Measurements from ENCODE around the gene SNORC.
"Not testable (repeated sequence)": the region's sequence is repeated elsewhere in the genome, so short reads cannot be mapped to it uniquely, and the experiment has no call there.

The SNORC gene

DNA sequence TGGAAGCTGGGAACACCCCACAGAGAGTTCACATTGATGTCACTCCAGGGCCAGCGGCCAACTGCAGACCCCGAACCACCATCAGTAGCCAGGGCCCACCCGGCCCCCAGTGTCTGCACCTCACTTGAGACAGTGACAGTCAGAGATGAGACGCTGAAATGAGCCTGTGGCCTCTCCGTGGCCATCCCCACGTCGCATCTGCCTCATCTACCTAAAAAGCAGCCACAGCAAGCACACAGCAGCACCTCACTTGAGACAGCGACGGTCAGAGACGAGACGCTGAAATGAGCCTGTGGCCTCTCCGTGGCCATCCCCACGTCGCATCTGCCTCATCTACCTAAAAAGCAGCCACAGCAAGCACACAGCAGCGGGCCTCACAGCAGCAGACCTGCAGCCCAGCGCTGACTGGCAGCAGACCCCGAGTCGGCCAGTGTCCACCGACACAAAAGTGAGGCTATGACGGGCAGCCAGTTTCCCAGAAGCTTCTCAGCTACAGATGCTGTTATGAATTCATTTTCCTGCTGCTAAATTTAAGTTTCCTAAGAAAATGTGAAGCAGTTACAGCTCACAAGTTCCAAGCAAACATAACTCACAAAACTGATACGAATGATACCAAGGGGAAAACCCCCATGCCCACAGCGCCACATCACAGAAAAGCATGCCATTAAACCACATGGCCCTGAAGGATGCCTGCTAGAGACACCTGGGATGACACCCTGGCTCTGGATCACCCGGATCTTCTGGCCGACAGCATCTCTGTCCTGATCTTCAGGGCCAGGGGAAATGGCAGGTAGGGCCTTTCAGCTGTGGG is 27.7 kb downstream of the SNORC start:
- DNase-seq, result peak; percentile 75

DNA sequence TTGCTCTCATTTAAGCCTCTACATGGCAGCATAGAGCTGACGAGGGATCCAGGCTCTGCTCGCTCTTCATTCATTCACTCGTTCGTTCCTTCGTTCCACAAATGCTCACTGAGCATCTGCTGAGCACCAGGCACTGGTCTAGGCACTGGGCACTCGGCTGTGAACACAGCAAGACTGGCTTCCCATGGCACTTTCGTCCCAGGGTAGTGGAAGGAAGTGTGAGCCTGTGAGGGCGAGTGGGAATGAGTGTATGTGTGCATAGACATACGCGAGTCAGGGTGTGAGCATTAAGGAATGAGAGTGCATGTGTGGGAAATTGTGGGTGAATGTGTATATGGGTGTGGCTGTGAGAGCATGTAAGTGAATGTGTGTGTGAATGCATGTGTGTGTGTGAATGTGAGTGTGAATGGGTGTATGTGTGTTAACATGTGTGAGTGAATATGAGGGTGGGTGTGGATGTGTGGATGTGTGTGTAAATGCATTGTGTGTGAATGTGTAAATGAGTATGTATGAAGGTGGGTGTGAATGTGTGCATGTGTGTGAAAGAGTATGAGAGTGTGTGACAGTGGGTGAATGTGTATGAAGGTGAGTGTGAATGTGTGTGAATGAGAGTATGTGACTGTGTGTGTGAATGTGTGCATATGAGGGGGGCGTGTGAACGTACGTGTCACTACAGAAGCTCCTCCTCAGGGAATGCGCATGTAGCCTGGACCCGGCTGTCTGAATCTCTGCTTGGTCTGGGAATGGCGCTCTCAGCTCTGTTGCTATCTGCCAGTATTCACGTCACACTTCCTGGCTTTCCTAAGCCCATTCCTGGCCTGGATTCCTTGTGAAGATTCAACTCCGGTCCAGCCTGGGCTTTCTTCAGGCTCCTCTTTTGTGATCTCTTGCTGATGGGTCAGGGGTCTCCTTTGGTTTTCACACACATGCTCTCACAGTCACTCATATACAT is 28.8 kb downstream of the SNORC start:
- DNase-seq, result no peak

DNA sequence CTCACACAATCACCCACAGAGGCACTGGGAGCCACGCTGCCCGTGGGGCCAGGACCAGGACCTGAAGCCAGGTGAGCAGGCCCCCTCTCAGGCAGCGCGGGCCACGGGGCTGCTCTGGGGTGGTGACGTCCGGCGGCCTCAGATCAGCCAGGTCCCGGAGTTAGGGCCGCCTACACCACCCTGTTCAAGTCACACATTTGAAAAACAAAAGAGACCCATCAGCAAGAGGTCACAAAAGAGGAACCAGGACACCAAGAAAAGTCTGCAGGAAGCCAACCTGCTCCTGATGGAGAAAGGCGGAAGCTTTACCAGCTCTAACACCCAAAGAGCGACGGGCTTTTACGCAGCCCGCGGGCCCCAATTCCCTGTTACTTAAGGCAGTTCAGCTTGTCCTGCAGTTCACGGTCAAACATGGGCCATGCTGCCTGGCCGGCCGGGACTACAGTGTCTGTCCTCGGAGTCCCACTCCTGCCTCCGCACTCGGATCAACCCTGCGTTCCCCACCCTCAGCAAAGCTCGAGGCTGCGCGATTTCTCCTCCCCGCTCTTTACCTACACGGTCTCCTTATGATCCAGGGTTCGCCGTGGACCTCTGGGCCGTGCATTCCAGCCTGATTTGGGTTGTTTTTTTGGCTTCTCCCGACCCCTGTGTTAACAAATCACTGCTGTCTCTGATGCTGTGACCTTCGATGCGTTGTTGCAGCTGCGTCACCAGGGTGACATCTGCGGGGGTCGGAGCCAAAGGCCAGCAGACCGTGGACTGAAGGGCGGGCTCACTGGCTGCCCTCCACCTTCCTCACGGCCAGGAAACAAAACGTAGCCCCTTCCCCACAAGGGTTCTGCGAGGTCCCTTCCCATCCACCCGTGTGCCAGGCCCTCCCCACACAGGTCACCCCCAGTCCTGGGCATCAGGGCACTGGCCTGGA is 31.0 kb downstream of the SNORC start:
- no peak for DNase-seq

DNA sequence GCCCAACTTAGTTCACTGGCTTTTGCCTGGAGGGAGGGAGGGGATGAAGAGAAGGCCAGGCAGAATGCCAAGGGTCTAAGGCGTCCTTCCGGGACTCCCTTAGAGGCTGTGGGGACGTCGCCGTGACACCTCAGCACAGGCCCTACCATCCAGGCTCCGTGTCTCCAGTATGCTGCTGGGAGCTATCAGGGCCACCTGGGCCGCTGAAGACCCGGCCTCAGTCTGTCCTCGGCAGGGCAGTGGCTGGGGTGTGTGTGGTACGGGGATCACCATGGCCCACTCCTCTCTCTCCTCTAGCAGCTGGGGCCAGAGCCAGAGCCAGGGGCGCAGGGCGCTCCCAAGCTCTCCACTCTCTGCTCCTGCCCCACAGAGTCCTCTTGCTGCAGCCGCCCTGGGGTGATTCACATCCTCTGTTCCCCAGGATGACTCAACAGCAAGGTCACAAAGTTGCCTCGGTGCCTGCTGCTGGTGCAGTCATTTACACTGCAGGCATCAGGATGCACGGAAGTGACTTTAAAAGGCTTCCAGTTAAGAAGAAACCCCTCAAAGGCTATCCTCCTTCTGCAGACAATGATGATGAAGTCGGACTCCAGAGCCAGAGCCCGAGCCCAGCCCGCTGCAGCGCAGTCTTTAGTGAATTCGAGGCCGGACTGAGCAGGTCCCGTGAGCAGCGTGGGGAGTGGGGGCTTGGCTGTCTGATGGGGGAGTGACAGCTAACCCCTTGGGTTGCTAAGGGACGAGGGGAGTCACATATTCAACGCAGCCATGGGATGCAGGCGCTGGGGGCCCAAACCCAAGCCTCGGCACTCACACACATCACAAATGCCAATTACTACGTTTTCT is 31.9 kb downstream of the SNORC start:
- DNase-seq, result peak; percentile 74

DNA sequence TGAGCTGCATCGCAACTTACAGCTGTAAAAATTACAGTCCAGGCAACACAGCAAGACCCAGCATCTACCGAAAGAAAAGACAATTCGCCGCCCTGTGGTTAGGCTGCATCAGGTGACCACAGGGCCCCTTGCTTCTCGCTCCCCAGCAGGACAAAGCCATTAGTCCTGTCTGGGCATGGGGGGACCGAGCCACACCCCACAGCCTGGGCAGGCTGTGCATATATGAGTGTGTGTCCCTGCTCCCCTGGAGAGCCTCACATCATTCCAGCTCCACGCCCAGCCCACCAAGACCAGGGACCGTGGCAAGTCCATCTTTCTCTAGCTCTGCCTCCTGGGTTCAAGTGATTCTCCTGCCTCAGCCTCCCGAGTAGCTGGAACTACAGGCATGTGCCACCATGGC is 33.9 kb downstream of the SNORC start:
- no peak for DNase-seq

DNA sequence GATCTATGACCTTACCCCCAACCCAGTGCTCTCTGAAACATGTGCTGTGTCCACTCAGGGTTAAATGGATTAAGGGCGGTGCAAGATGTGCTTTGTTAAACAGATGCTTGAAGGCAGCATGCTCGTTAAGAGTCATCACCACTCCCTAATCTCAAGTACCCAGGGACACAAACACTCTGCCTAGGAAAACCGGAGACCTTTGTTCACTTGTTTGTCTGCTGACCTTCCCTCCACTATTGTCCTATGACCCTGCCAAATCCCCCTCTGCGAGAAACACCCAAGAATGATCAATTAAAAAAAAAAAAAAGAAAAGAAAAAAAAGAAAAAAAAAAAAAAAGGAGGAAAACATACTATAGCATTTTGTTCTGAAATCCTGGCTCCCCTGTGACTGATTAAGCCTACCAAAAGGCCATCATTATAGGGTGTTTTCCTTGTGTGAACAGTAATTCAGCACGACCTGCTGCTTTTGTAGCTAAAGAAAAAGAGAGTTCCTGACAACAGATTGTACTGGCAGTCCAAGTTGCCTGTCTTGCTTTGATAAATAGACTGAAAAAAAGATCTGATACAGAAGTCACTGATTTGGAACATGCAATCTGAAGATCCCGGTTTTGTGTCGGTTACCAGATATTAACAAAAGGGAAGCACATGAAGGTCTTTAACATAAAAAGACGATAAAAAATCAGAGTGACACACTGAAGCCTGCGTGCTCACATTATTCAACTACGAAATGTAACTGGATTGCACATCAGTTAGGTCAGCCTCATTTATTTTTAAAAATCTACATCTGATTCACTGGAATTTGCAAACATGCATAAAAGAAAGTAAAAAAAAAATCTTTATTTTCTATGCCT is 37.0 kb downstream of the SNORC start:
- DNase-seq, result not testable (repeated sequence)

DNA sequence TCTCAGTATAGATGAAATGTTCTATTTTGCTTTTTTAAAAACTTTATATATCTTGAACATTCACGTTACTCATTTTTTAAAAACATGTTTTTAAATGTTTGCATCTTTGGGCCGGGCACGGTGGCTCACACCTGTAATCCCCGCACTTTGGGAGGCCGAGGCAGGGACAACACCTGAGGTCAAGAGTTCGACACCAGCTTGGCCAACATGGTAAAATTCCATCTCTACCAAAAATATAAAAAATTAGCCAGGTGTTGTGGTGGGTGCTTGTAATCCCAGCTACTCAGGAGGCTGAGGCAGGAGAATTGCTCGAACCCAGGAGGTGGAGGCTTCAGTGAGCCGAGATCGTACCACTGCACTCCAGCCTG is 37.6 kb downstream of the SNORC start:
- not testable (repeated sequence) for DNase-seq

DNA sequence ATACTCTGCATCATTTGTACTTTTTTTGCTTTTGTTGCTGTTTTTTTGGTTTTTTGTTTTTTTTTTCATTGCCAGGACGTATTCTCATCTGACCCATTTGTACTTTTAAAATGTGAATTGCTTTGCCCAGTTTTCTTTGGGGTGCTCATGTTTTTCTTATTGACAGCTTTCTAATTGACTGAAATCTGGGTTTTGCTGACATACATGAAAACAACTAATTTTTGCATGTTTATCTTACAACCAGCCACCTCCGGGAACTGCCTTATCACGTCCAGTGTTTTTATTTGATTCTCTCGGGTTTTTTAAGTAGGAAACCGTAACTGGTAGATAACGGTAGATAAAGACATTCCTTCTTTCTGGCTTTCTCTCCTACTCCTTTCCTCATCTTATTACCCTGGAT is 38.6 kb downstream of the SNORC start:
- no peak for DNase-seq

DNA sequence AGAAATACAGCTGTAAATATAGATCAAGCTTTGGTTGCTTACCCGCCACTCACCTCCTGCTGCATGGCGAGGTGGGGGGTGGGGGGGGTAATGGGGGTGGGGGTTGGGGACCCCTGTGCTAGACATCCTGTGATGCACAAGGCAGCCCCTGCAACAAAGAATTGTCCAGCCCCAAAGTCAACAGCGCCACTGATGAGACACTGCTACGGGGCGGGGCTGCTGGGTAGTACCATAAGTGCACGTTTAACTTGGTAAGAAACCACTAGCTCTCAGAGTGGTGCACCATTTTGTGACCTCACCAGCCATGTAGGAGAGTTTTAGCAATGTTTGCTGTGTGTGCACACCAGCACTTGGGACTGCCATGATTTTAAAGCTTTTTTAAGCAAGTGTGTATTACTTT is 40.3 kb downstream of the SNORC start:
- DNase-seq, result no peak

DNA sequence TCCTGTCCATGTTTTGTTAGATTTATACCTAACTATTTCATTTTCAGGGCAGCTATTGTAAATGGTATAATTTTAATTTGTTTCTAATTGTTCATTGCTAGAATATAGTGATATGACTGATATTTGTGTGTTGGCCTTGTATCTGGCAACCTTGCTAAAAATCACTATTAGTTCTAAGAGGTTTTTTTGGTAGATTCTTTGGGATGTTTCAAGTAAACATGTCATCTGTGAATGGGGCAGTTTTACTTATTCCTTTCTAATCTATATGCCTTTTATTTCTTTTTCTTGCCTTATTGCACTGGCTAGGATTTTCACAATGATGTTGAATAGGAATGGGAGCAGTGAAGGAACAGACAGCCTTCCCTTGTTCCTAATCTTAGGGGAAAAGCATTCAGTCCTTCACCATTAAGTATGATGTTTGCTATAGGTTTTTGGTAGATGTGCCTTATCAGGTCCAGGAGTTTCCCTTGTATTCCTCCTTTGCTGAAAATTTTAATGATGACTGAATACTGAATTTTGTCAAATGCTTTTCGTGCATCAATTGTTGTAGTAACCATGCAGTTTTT is 41.7 kb downstream of the SNORC start:
- DNase-seq, result no peak

DNA sequence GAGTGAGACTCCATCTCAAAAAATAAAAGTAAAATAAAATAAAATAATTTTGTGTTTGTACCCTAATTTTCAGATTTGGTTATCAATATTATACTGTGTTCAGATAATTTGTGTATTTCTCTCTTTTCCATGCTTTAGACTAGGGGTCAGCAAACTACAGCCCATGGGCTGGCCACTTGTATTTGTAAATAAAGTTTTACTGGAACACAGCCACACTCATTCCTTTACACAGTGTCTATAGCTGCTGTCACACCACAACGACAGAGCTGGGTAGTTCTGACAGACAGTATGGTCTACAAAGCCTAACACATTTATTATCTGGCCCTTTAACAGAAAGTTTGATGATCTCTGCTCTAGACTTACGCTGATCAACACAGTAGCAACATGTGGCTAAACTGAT is 43.8 kb downstream of the SNORC start:
- DNase-seq, result no peak

DNA sequence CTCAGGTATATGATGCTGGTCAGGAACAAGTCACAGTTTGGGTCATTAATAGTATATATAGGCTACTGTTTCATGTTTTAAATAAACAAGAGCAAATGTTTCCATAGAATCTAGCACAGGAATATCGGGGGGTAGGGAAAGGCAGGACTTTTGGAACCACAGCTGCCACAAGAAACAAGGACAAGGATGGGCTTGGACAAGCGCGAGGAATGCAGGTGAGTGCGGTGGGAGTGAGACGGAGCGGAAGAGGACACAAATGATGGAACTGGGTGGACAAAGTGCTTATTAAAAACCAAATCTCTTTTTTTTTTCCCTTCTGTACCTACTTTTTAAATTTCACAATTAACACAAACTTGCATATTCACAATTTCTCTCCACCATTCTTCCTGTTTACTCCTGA is 49.1 kb downstream of the SNORC start:
- DNase-seq, result no peak

DNA sequence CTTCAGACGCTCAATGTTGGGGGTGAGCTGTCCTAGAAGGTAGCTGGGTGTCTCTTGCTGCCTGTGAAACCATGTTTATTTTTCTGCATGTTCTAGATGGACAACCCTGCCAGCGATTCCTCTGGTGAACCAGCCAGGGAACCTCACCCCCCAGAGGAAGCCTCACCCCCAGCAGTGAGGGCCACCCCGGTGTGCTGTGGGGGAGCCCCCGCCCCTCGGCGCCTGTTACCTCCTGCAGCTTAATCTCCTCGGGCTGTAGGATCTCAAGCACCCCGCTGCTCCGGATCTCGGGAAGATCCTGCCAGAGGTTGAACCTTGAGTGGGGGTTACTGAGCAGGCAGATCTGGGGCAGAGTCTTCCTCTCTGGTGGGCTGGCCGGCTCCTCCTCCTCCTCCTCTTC is 50.0 kb downstream of the SNORC start:
- no peak for DNase-seq

DNA sequence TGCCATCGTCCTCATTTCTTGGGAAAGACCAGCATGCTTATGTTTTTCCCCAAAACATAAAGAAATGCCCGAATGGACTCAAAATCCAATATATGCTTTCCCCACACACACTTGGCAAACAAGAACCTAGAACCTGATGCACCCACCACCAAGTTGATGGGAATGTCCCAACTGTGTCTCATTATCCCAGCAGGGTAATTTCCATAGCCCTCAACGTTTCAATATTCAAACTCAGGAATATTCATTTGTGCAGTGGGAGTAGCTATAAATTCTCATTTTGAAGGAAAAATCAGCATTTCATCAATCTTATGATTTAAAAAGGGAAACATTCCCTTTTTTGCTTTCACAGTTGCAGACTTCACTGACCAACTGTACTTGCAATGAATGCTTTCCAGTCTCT is 50.7 kb downstream of the SNORC start:
- DNase-seq, result no peak

DNA sequence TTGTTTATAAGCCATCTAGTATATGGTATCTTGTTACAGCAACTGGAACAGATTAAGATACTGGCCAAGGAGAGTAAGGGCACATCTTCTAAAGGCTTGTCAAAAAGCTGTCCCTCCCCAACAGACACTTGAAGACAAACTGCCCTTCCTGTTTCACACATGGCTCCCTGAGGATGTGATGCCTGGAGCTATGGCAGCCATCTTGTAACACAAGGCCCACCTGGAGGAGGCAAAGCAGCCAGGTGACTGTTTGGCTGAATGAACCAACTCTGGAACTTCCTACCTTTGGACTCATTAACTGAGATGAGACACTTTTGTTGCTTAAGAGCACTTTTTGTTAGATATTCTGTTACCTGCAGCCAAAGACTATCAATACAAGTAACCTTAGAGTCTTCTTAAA is 54.4 kb downstream of the SNORC start:
- DNase-seq, result no peak

DNA sequence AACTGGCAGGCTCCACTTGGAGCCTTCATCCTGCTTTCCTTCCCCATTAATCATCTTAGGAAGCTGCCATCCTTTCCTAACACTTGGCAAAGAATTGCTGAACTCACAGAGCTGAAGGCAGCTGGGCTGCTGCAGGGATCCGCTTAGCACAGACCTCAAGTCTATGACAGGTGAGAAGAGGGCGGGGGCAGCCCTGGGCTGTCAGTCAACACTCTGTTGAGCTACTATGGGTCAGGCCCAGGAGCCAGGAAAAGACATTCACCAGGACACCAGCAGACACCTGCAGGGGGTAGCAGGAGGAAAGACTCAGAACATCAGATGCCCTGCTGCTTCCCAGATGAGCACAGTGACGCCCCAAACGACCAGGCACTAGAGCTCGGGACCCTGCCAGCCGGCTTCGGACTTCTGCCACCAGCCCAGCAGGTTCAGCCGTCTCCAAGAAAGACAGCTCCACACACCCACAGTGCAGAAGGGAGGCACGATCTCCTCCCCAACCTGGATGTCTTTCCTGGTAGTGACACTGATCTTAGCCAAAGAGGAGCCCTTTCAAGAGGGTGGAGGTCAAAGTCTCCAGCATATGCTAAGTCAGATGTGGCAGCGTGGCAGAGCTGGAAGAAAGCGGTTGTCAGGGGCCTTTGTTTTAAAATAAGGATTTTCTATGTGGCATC is 55.2 kb downstream of the SNORC start:
- no peak for DNase-seq

DNA sequence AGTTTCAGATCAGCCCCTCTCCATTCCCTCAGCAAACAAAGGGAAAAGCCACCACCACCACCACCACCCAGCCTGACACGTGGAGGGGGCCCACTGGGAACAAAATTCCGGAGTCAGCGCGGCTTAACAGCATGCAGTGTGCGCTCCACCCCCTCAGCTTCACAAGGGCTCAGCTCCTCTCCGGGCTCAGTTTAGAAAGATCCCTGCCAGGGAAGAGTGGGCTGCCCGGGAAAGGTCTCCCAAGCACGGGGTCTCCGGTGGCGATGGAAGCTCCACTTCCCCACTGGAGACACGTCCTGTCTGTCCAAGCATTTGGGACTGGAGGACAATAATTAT is 55.7 kb downstream of the SNORC start:
- no peak for DNase-seq

DNA sequence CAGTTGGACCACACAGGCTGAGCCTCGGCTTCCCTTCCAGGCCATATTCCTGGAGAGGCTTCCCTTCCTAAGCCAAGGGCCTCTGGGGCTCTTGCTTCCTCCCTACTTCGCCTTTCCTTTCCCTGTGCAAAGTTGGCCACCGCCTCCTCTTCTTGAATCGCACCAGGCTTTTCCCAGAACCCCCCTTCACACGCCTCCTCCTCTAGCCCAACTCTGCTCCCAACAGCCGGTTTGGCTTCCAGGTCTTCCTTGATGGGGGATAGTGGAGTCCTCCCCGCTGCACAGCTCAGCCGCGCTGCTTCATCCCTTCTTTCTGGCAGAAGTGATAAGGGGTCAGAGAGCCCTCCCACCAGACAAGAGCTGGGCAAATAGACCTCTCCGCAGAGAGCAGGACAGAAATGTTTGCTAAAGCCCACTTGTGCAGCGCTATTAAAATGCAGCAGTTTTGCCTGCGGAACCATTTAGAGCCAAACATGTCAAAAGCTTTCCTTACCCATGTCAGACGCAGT is 56.4 kb downstream of the SNORC start:
- DNase-seq, result no peak

DNA sequence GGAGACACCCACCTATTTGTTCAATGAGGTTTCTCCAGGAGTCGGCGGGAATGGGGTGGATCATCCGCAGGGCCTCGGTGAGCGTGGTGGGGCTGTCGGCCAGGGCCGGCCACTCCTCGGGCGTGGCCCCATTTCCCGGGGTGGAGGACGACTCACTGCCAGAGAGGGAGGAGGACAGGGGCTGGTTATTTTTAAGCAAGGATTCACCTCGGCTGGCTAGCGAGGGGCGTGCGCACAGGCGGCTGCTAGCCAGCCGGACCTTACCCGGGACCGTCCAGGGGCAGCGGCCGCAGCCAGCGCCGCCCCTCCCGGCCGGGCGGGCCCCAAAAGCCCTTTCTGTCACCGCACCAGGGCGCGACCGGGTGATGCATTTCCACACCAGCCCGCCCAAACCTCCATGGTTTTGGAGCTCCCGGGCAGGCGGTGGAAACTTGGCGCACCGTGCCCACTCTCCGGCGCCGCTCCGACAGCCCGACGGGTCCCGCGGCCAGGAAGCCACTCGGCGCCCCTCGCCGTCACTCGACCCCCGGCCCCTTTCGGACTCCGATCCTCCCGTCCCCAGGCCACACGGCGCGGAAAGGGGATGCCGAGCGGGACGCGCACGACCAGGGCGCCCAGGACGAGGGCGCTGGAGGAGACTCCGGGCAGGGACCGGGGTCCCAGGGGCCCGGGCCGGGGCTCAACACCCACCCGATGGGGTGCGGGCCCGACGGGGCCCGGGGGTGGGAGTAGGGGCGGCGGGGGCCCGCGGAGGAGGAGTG is 57.1 kb downstream of the SNORC start:
- peak; percentile 42 for DNase-seq

Measured in stimulated activated CD8-positive, alpha-beta memory T cell treated with anti-CD3 and anti-CD28 coated beads, Interleukin-4, amount 100 ng/mL, for 48 hours (primary cell).